ENCODE results near the gene ODAD3. TPM values are rescaled to one million over a fixed set of nuclear protein-coding genes. Genes with fewer than 3 reads are reported as not detected.

The ODAD3 gene
- total and polyA plus RNA-seq, 2 donors (not counting 1 experiment from before 2014, with no cell fraction given): 0.18 to 0.62 TPM

- H3K9me3 Mint-ChIP-seq (ENCODE audit: insufficient read depth): no peaks in the 10 kb centered on the region
- TF ChIP-seq EZH2 (IDR thresholded peaks at IDR 0.05; ENCODE audit: borderline replicate concordance, insufficient read depth, low read depth, low read length, poor library complexity, severe bottlenecking) (no peak), CTCF (IDR thresholded peaks at IDR 0.05) (peak; percentile 74)
- POLR2A ChIA-PET: interaction anchor here (0.5 to 1.6 kb wide), 6 partner anchors 8 to 279 kb away, joined by 3 to 7 read pairs (median 5); partner anchors contain the start of gene ELAVL3
- H3K4me3 Mint-ChIP-seq: peak overlapping the region; percentile 86
- Histone ChIP-seq H3K4me2 (replicated peaks; ENCODE audit: low read depth, low read length, poor library complexity, severe bottlenecking) (peak overlapping the region; percentile 89), H3K79me2 (ENCODE audit: control insufficient read depth, insufficient read depth, low read length) (no peaks in the 10 kb centered on the region), H3K4me1 (ENCODE audit: control insufficient read depth in 2 of 2, insufficient read depth in 2 of 2, low read length in 2 of 2) (peaks cover 47 to 57% of the 10 kb centered on the region in 2 donors), H3K27me3 (replicated peaks in 1 of 4; ENCODE audit: control extremely low read depth in 1 of 4, control insufficient read depth in 3 of 4, insufficient read depth in 4 of 4, low read length in 3 of 4) (peaks cover 0 to 6% (median 2%) of the 10 kb centered on the region in 4 experiments), H3K9ac (ENCODE audit: low read length) (peak overlapping the region; percentile 63), H3K36me3 (replicated peaks in 1 of 2; ENCODE audit: control extremely low read depth in 1 of 2, control insufficient read depth in 1 of 2, extremely low read depth in 1 of 2, insufficient read depth in 2 of 2, low read length in 1 of 2) (no peaks in the 10 kb centered on the region), H2AFZ (ENCODE audit: insufficient read depth, low read depth, low read length, poor library complexity, severe bottlenecking) (peak overlapping the region; percentile 82), H3K9me3 (ENCODE audit: control extremely low read depth in 1 of 3, control insufficient read depth in 2 of 3, insufficient read depth in 1 of 3, low read length in 2 of 3) (peaks cover 0 to 15% (median 0%) of the 10 kb centered on the region in 3 donors), H3K4me3 (ENCODE audit: control extremely low read depth in 1 of 5, extremely low read depth in 1 of 5, insufficient read depth in 1 of 5, low read depth in 2 of 5, low read length in 4 of 5) (peak overlapping the region in 4 of 5 experiments; percentile 40 to 60 (median 56)), H4K20me1 (ENCODE audit: control insufficient read depth, insufficient read depth, low read length, poor library complexity, severe bottlenecking) (no peaks in the 10 kb centered on the region), H3K27ac (ENCODE audit: low read length in 2 of 2) (peak overlapping the region in 1 of 2 donors; percentile 46)
- CTCF ChIA-PET: interaction anchor here (0.7 to 2.4 kb wide), 15 partner anchors 8 to 146 kb away, joined by 3 to 27 read pairs (median 4); partner anchors contain the start of genes ECSIT, ELAVL3, ODAD3 and PRKCSH
- peaks cover 48% of the 10 kb centered on the region for H3K4me1 Mint-ChIP-seq
- DNase-seq: peak; percentile 82
- ATAC-seq (ENCODE audit: low read depth): no peak
- no peaks in the 10 kb centered on the region for H3K27me3 Mint-ChIP-seq
- 1% methylated on average over 56 of the region's 65 CpGs for WGBS (ENCODE audit: insufficient coverage)
- peak overlapping the region; percentile 82 for H3K27ac Mint-ChIP-seq
- intact Hi-C loops (cut with micrococcal nuclease): no loop called here
Measured at GRCh38 chr19:11382898-11383705, 51.8 kb downstream of the ODAD3 start.
